Prostate gland (tissue), 2 donors: ENCODE data around the gene DOCK3.

Experiments used
- CTCF ChIP-seq, 4 experiments: fragments of 200-600 bp in 2 of 4; fragments of 450-650 bp in 2 of 4; sonication (generic) in 2 of 4; IDR thresholded peaks; 1 replicate in 3 of 4; 2 replicates in 1 of 4; pipeline ENCODE4 v1.5.1; 2016 to 2019; ENCODE audit warnings: antibody characterized with exemption in 4 of 4, mild to moderate bottlenecking in 2 of 4, moderate library complexity in 2 of 4
- POLR2A ChIP-seq: fragments of 450-650 bp; IDR thresholded peaks from one replicate; pipeline ENCODE4 v1.6.1; 2016; ENCODE audit warnings: antibody characterized with exemption, mild to moderate bottlenecking

GRCh38 chr3:51391566-51392354 is 717.0 kb downstream of the DOCK3 start:
- TF ChIP-seq POLR2A (no peak), CTCF (IDR thresholded peaks at IDR 0.05) (no peak)
